GM11168 (cell line): ENCODE measurements around the gene PCMT1.
"Not testable (repeated sequence)": the region's sequence is repeated elsewhere in the genome, so short reads cannot be mapped to it uniquely, and the experiment has no call there.

Experiments
- in situ Hi-C: fragments of 300-500 bp; cut with MboI; formaldehyde crosslinking; loops from one replicate; pipeline ENCODE4 v1.12.0; 2022; ENCODE audit warnings: low sequenced_read_pairs; ENCODE audit not compliant: unreplicated experiment

PCMT1 gene

DNA sequence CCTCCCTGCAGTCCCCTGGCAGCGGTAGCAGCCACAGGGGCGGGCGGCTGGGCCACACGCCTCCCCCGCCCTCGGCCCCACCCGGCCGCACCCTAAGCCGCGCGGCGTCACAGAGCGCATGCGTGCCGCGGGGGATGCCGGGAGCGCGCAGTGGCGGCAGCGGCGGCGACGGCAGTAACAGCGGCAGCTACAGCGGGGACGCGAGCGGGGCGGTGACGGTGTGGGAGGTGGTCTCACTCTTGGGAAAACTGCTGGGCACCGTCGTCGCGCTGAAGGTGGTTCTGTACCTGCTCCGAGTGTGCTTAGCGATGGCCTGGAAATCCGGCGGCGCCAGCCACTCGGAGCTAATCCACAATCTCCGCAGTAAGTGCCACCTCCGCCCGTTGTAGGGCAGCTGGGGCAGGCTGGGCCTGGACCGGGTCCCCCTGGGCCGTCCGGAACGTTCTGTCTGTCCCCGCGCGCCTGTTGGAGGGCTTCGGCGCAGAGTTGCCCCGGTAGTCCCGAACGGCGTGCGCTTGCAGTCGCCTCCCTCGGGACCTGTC, at the start of gene PCMT1:
Gene PCMT1 (plus strand): TSS at position 148 of the 542 bp plus-strand sequence. CDS start 161 bp downstream, at position 309.
- in situ Hi-C loops: no loop called here

DNA sequence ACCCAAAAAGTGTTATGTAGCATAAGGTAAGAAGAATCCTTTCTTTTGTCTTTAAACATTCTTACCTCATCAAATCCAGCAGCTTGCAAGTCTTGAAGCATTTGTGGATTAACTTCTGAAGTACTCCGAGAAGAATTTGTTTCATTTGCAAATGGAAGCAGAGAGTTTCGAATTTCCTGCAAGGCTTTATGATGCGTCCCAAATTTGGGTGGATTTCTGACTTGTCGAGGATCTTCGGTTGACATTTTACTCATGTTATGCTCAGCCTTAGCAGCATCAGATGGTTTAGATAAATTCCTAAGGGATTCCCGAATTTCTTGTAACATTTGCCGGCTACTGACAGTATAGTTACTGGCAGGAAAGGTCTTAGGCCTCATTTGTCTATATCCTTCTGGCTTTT, 47.8 kb upstream of the PCMT1 start:
- in situ Hi-C loops: no loop called here

DNA sequence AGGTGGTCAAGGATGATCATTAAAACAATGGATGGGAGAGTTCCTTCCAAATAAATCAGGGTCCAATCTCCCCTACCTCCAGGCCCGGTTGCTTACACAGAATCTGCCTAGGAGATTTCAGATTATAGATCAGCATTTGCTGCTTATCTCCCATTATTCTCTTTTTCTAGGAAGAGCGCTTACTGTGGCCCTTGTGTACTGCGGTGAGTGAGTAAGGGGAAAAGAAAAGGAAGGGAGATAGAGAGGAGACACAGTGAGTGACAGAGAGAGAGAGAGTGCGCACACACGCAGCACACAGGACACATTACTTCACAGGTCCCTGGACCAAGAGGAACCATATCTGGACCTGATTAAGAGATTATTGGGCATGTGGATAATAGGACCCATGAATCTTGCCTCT, 37.8 kb upstream of the PCMT1 start:
- in situ Hi-C loops: no loop called here

GRCh38 chr6:149714442-149714841, 35.1 kb upstream of the PCMT1 start:
- in situ Hi-C loops: no loop called here

DNA sequence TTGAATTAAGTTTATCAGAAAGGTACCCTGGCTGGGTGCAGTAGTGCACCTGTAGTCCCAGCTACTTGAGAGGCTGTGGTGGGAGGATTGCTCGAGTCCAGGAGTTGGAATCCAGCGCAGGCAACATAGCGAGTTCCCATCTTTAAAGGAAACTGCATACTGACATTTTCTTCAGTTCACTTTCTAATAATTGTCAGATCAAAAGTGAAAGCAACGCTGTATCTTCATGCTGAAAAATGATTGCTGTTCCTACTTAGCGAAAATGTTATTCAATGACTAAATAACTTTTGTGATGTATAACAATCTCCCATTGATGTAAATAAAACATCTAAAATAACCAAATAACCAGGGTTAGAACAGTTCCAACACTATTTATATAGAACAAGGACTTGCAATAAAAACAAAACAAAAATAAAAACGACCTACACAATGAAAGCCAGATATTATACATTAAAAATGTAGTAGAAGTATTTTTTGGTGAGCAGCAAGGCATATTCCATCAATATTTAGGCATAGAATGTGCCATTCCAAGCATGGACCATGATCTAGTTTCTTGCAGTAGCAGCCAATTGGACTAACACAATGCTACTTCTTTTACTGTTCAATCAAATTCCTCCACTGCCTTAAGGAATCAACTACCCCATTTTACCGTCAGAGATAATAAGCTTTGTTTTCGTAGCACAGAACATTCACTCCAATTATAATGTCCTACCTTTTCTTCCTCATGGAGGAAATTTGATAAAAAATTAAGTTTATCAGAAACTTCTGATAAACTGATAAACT, 33.2 kb upstream of the PCMT1 start:
- in situ Hi-C loops: no loop called here

DNA sequence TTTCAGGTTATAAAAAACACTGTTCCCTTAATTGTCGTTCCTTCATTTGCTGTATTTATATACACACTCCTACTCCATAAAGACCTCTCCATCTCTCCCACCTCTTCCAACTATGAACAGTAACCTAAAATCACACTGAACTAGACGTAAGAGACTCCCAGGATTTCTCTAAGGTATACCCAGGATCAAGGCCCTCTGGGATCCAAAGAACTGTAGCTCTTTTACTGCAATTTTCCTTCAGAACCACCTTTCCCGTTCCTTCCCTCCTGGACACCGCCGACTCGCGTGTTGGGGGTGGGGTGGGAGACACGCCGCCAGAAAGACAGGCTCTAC, 32.3 kb upstream of the PCMT1 start:
- in situ Hi-C loops: no loop called here

GRCh38 chr6:149717588-149718458, 31.7 kb upstream of the PCMT1 start, which contains the start of gene LATS1:
TSS of gene LATS1 (minus strand) at chr6:149718101. CDS start at chr6:149702126, 15,975 bp downstream.
- in situ Hi-C loops: no loop called here

DNA sequence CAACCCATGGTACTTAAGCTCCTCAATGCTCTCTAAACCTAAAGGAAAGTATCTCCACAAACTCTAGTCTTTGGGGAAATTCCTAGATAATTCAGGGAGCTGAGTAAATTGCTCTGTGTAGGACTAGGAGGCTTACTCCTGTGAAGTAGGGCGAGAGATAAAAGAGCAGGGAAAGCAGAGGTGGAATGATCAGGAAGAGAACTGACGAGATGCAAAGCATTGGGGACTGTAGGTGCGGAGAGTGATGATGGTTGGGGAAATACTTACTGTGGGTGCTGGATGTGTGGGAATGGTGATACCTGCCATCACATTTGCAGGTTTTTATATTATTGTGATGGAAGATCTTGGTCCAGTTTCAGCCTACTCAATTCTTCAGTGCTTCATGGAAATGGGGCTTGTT, 30.0 kb upstream of the PCMT1 start:
- in situ Hi-C loops: no loop called here

- in situ Hi-C loops: no loop called here
Observed at GRCh38 chr6:149723262-149723661, 26.3 kb upstream of the PCMT1 start.

DNA sequence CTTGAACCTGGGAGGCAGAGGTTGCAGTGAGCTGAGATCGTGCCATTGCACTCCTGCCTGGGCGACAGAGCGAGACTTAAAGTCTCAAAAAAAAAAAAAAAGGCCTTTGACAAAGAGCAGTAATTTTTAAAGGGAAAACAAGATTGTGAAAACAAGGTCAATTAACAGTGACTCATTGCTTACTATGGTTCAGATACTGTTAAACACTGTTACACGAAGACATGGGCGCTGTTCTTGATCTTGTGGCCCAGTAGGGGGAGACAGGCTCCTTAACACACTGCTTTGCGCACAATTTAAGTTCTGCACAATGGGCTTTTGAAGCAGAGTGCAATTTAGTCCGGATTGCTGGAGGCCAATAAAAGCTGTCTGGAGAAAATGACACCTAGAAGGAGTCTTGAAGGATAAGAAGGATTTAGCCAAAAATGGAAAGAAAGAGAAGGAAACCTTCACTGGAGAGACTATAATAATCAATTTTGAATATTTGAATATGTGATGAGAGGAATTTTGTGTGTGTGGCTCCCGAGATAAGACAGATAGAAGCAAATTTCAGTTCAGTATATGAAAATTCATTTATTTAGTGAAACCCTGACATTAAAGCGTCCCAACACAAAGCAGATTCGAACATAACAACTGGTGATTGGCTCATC, 25.6 kb upstream of the PCMT1 start:
- in situ Hi-C loops: no loop called here

GRCh38 chr6:149725785-149726184, 23.8 kb upstream of the PCMT1 start:
- in situ Hi-C loops: no loop called here

DNA sequence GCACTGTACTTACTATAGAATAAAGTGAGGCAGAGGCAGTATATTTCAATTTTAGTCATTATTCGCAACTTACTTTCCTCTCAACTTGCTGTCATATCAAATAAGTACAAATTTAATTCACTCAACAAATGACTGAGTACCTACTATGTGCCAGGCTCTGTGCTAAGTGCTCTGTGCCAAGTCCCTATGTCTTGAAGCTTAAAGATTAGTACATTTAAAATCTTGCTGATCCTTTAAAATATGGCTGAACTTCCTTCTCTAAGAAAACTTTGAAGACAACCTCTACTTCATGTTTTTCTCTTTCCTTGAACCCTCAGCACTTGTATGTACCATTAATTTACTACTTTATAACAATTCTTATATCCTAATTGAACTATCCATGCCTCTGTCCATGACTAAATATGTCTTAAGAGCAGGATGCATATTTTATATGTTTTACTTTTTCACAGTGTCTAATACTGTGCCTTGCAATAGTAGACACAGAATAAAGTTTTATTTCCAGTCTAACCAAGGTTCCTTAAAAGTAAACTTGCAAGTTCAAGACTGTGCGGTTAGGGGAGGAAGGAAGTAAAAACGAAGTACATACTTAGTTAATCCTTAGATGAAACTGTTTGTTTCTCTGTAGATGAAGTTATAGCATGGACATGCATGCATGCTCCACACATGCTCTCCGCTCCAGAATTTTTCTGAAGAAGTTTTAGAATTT, 21.6 kb upstream of the PCMT1 start:
- in situ Hi-C loops: no loop called here

DNA sequence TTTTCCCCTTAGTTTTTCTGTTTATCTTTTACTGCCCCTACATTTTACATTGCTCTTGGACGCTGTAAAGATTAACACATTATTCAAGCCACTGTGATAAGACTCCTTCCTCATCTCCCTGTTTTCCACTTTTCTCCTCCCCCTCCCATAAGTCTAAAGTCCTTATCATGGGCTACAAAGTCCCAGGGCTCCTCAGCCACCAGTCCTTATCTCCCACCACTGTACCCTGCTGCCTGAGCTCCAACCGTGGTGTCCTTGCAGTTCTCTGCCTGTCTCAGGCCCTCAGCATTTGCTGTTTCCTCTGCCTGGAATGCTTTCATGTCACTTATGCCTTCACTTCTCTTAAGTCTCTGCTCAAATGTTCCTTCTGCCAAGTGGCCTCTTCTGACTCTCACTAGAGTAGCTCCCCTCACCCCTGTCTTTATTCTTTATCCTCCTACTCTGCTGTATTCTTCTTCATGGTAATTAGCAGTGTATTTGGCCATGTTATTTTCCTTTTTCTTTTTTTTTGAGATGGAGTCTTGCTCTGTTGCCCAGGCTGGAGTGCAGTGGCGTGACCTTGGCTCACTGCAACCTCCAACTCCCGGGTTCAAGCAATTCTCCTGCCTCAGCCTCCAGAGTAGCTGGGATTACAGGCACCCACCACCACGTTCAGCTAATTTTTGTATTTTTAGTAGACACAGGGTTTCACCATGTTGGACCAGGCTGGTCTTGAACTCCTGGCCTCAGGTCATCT, 20.9 kb upstream of the PCMT1 start:
- in situ Hi-C loops: no loop called here

DNA sequence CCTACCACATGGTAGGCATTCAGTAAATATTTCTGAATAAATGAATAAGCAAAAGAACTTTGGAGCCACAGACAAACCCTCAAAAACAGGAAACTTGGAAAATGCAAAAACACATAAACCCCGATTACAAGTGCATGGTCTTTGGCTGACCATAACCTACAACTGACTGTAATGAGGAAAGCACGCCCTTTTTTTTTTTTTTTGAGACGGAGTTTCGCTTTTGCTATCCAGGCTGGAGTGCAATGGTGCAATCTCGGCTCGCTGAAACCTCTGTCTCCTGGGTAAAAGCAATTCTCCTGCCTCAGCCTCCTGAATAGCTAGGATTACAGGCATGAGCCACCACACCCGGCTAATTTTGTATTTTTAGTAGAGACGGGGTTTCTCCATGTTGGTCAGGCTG, 19.7 kb upstream of the PCMT1 start:
- in situ Hi-C loops: no loop called here

- in situ Hi-C loops: no loop called here
Observed at GRCh38 chr6:149733089-149733720, 16.3 kb upstream of the PCMT1 start.

DNA sequence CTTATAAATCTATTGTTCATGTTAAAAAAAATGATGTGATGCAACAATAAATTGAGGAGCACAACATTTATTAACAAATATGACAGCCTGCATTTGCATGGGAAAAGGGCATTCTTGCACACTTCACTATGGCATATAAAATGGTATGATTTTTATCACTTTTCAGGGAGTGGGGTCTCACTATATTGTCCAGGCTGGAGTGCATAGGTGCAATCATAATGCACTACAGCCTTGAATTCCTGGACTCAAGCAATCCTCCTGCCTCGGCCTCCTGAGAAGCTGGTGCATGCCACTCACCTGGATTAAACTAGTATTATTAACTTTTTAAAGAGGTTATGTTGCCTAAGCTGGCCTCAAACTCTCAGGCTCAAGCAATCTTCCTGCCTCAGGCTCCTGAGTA, 14.6 kb upstream of the PCMT1 start:
- in situ Hi-C loops: no loop called here

DNA sequence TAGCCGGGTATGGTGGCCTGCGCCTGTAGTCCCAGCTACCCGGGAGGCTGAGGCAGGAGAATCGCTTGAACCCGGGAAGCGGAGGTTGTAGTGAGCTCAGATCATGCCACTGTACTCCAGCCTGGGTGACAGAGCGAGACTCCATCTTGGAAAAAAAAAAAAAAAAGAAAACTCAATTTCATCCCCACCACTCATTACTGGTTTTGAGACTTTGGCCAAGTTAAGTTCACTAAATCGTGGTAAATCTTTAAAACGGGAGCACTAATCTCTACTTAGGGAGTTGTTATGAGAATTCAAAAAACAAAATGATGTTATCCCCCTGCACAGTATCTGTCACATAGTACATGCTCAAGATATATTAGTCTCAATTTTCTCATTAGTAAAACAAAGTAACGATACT, 4.3 kb upstream of the PCMT1 start:
- in situ Hi-C loops: not testable (repeated sequence)

GRCh38 chr6:149746147-149746946, 3.2 kb upstream of the PCMT1 start, which contains the start of gene NUP43:
TSS of gene NUP43 (minus strand) at chr6:149746529. CDS start at chr6:149746495, 34 bp downstream.
- in situ Hi-C loops: no loop called here
